HG02973 (cell line): ENCODE results near the gene SLC7A10.
"Not testable (repeated sequence)": the region's sequence is repeated elsewhere in the genome, so short reads cannot be mapped to it uniquely, and the experiment has no call there.

Experiments
- ATAC-seq: cut with Tn5 transposase; IDR thresholded peaks from one replicate; pipeline ENCODE4 v1.9.1; 2021; ENCODE audit warnings: moderate library complexity; ENCODE audit not compliant: unreplicated experiment

SLC7A10 gene

DNA sequence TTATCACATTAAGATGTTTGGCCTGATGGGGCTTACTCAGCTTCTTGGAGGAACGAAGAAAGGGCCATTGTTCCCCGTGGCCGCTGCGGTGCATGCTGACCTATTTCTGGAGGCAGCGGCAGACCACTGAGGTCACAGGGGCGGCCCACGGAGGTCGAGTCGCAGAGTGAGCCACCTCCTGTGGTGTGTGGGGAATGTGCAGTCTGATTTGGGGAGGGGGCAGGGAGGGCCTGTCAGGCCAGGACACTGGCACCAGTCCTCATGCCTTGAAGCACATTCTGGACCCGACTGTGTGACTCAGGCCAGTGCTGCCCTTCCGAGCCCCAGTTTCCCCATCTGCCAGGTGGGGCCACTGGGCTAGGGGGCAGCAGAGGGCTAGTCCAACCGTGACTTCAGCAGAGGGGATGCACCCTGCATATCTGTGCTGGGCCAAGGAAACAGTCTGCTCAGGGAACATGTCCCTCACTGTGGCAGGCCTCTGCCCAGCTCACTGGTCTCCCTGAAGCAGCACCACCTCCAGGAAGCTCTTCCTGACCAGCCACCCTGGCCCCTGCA lies 6.3 kb downstream of the SLC7A10 start:
- no peak for ATAC-seq

DNA sequence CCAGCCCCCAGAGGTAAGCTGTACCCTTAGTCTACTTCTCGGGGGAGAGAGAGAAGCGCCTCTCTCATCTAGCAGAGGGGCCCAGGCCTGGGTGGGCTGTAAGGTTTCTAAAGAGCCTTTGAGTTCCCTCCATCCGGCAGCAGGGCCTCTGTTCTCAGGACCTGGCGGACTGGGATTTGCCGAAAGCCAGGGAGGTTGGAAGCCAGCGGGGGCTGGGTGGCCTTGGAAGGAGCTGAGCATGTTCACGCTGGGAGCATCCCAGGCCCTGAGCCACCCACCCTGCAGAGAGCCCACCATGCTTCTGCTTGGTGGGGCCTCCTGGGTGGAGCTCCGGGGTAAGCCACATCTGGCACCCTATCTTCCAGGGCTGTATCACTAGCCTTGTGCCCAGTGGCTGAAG lies 7.8 kb downstream of the SLC7A10 start:
- ATAC-seq, result no peak

DNA sequence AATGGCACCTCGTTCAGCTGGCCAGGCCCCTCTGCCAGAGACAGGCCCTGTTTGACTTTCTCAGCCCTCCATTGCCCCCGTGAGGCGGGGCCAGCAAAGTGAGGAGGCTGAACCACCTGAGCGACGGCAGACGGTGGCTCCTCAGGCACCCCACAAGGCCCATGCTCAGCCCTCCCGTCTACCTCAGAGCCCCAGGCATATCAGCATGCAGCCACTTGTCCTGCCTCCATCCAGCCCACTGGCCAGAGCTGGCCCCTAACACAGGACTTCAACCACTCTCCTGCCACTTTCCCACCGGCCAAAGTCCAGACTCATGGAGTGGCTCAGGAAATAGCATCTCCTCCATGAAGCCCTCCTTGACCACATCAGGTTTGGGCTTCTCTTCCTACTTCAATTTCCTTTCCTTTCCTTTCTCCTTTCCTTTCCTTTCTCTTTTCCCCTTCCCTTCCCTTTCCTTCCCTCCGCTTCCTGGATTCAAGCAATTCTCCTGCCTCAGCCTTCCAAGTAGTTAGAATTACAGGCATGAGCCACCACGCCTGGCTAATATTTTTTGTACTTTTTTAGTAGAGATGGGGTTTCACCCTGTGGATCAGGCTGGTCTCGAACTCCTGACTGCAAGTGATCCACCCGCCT lies 9.3 kb downstream of the SLC7A10 start:
- ATAC-seq, result no peak

DNA sequence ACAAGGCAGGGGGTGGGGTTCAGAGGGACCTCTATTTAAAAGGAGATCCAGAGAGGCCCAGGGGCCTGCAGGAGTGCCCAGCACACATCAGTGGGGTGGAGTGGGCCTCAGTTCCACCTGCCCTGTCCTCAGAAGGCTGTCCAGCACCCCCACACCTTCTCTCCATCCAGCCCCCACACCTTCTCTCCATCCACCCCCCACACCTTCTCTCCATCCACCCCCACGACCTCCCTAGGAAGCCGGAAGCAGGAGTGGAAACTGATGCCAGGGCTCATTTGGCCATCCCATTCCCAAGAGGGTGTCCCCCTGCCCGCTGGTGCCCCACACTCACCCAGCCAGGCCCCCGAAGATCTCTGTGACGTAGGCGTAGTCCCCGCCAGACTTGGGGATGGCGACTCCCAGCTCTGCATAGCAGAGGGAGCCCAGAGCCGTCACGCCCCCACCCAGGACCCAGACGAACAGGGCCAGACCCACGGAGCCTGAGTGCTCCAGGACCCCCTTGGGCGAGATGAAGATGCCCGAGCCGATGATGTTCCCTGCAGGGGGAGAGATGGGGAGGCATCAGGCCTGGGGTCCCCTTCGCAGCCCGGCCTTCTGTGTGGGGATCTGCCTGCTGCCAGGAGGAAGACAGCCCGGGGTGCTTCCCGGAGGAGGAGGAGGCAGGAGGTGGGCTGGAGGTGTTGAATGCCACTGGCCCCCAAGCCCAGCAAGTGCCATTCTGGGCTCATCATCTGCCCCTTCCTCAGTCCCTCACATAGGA lies 10.0 kb downstream of the SLC7A10 start:
- no peak for ATAC-seq

DNA sequence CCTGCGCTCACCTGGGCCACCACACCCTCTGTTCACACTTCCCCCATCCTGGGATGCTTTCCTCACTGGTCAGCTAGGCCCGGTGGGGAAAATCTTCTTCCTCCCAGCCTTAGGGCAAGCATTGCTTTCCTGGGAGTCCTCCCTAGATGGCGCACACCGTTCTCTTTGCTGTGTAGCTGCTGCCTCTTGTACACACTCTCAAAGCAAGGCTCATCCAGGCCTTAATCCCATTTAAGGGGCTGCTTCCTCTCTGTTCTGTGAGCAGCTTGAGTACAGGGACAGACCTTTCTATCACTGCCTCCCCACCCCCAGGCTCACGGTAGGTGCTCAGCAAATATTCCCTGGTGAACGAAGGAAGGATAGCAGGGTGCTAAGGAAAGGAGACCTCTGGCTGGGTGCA lies 11.1 kb downstream of the SLC7A10 start:
- no peak for ATAC-seq

DNA sequence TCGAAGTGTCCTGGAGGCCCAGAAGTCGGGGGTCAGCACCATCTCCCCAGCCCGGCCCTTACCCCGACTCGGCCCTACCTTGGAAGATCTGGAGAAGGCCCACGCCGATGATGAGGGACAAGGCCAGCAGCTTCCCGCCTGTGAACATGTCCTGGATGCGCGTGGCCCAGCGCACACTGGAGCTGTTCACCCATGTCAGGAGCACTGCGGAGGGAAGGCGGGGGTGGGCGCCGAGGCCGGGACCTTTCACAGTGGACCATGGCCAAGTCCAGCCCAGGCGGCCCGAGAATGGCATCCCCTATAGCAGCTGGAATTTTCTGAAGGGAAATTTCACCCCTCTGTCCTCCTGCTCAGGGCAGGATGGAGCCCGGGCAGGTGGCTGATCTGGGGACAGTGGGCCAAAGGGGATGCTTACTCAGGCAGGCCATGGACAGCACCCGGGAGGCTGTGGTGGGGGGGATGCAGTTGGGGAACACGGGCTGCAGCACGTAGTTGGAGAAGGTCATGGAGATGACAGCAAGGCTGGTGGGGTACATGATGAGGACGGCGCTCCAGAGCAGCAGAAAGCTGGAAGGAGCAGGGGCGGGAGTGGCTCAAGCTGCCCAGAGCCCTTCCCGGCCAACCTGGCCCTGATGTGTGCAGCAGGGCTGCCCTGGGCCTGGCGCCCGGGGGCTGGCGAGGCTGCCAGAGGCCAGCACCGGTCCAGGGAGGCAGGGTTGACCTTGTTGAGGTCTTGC lies 13.0 kb downstream of the SLC7A10 start:
- ATAC-seq, result no peak

DNA sequence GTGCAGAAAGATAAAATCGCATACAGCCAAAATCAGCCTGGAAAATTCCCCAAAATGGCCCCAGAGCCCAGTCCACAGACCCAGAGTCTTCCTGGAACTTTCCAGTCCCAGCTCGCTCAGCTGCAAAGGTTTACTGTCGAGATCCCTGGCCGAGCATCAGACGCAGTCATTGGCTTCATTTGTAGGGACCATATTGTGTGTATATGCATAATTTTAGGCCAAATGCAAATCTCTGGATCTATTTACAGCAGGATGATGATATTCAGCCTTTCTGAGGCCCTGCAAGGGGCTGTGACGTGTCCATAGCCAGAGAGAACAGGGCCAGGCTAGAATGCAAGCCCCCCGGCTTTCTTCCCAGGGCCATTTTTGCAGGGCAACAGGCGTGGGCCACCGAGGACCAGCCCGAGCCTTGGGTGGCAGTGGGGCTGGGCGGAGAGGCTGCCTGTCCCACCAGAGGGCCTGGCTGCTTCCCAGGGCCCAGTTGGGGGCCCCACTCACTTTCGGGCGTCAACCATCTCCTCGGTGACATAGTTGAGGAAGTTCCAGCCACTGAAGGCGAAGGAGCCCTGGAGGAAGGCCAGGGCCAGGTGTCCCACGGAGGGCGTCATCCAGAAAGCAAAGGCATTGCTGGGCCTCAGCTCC lies 13.7 kb downstream of the SLC7A10 start:
- ATAC-seq, result no peak

DNA sequence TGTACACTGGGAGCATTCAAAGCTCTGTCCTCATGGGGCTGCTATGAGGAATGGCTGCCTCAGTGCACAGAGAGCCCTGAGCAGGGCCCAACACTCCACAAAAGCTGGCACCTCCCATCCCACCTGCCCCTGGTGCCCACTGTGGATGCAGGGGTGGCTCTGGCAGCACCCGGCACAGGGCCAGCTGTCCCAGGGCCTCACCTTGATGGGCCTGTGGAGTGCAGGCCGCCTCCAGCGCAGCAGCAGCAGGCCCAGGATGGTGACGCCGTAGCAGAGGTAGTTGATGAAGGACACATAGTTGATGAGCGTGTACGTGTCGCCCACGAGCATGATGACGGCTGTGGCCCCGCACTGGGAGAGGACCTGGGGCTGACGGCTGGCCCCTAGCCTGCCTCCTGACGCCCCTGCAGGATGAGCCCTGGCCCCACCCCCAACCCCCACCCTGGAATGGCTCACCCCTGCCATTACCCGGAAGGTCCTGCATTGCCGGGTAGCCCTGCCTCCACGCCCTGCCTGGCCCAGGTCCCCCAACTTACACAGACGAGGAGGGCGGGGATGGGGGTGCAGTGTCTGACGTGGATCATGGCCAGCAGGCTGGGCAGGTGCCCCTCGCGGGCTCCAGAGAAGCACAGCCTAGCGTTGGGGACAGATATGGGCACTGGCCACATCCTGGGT lies 15.2 kb downstream of the SLC7A10 start:
- ATAC-seq, result no peak

DNA sequence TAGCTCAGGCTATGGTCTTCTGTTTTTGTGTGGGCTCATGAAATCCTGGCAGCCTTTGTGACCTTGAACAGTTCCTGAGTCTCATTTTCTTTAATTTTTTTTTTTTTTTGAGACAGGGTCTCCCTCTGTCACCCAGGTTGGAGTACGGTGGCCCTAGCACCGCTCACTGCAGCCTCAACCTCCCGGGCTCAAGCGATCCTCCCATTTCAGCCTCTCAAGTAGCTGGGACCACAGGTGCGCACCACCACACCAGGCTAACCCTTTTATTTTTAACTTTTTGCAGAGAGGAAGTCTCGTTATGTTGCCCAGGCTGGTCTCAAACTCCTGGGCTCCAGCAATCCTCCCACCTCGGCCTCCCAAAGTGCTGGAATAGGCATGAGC lies 15.8 kb downstream of the SLC7A10 start:
- not testable (repeated sequence) for ATAC-seq

DNA sequence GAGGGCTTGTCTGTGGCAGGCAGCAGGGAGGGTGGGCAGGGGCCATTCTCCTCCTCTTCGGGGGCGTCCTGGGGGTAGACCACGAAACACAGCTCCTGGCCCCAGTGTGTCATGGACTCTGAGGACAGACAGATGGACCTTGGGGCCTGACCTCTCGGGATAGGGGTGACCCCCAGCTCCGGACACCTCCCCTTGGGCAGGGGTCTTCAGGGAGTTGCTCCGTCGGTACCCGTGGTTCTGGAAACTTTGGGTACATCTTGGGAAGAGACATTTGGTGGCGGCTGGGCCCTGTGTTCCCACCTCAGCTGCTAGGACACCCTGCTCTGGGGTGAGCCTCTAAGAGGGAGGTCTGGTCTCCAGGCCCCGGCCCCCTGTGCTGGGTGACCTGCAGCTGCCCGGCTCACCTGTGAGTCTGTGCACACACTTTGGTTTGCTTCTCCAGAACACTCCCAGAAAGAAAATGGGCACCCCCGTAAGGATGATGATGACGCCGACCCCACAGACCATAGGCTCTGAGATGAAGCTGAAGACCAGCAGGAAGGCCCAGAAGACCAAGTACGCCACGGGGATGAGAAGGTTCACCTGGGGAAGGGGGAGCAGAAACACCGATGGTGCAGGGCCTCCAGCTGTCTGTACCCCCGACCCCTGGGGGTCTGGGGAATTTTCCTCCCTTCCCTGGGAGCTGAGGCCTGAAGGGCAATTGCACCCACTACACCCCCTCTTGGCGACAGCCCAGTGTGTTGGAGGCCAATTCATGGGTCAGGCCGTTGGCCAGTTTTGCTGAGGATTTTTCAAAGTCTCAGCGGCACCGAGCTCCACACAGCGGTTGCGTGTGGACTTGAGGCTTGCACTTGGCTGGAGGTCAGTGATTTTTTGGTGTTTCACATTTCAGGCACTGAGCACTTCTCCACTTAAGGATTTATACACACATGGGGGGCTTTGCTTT lies 16.5 kb downstream of the SLC7A10 start:
- ATAC-seq, result no peak

DNA sequence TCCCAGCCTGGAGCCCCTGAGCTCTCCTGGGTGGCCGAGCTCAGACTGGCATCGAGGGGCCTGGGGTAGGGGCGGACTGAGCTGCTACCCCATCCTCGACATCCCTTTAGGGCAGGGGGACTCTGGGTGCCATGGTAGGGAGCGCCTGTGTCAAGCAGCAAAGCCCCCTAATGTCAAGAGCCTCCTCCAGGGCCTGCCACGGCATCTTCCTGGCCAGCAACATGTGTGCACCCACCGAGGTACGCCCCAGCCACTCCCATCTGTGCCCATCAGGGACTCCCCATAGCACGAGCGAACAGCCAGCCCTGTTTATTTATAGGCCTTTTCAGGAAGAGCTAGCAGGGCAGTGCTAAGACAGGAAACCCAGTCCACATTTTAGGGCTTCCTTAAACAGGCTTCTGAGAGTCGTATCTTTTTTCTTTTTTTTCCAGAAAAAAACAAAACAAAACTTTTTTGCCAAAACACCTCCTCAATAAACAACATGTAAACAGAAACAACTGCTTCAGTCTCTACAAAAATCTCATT lies 17.2 kb downstream of the SLC7A10 start:
- no peak for ATAC-seq

DNA sequence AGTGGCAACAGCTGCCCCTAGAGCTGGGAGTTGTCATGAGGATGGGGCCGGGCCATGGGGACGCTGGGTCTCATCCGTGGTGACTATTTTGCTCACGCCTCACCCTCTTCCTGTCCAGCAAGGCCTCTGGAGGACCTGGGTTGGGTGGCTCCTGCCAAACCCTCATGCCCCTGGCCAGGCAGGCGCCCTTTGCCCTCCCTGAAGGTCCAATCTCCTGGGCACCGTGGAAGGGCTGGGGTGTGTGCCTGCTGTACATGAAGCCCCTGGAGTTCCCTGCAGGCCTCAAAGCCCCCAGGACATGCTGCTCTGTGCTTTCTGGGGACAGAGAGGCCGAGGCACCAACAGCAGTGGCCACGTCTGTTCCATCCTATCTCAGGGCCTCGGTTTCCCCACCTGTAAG lies 17.7 kb downstream of the SLC7A10 start:
- no peak for ATAC-seq

DNA sequence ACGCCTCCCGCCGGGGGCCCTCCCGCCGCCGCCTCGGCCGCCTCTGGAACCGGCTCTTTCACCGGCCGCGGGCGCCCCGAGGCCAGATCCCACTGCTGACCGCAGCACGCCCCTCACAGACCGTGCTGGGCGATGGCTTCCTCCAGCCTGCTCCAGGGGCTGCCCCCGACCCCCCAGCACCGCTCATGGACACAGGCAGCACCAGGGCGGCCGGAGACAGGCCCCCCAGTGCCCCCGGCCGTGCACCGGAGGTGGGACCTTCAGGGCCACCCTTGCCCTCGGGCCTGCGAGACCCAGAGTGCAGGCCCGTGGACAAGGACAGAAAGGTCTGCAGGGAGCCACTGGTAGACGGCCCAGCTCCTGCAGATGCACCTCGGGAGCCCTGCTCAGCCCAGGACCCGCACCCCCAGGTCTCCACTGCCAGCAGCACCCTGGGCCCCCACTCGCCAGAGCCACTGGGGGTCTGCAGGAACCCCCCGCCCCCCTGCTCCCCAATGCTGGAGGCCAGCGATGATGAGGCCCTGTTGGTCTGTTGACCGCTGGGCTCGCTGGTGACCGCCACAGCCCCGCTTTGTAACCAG lies 18.5 kb downstream of the SLC7A10 start:
- ATAC-seq, result no peak

DNA sequence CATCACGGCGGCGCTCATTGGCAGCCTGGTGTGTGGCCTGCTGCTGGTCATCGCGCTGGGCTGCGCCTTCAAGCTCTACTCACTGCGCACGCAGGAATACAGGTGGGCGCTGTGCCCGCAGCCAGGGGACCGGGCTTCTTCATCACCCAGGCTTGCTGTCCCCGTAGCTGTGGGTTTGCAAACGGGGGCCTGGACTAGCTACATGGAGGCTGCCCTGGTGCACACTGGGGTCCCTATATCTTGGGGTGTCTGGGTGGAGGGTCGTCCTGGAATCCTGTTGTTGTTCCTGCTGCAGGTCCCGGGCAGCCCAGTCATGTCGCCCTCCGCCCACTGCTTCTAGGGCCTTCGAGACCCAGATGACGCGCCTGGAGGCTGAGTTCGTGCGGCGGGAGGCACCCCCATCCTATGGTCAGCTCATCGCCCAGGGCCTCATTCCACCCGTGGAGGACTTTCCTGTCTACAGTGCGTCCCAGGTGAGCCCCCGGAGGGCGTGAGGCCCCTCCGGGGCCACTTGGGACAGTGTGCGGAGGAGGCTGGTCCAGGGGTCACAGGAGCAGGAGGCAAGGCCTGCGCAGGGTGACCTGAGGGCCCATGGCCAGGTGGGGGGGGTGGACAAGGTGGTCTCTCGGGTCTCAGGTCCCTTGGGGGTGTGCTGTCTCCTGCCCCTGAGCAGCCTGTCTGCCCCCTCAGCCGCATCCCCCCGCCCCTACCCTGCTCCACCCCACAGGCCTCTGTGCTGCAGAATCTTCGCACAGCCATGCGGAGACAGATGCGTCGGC lies 19.2 kb downstream of the SLC7A10 start:
- ATAC-seq, result no peak

DNA sequence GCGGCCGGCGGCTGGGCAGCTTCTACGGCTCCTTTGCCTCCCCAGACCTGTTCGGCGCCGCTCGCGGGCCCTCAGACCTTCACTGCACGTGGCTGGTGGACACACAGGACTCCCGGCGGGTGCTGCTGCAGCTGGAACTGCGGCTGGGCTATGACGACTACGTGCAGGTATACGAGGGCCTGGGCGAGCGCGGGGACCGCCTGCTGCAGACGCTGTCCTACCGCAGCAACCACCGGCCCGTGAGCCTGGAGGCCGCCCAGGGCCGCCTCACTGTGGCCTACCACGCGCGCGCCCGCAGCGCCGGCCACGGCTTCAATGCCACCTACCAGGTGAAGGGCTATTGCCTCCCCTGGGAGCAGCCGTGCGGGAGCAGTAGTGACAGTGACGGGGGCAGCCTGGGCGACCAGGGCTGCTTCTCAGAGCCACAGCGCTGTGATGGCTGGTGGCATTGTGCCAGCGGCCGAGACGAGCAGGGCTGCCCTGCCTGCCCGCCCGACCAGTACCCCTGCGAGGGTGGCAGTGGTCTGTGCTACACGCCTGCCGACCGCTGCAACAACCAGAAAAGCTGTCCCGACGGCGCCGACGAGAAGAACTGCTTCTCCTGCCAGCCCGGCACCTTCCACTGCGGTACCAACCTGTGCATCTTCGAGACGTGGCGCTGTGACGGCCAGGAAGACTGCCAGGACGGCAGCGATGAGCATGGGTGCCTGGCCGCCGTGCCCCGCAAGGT lies 20.0 kb downstream of the SLC7A10 start:
- no peak for ATAC-seq

DNA sequence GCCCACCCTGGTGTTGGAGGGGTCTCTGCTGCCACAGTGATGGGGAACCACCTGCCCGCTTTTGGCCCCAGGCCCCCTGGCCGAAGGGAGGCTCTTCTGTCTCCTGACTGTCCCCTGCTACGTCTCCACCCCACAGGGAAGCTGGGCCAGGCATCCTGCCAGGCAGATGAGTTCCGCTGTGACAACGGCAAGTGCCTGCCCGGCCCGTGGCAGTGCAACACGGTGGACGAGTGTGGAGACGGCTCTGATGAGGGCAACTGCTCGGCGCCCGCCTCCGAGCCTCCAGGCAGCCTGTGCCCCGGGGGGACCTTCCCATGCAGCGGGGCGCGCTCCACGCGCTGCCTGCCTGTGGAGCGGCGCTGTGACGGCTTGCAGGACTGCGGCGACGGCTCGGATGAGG lies 20.5 kb downstream of the SLC7A10 start:
- no peak for ATAC-seq

DNA sequence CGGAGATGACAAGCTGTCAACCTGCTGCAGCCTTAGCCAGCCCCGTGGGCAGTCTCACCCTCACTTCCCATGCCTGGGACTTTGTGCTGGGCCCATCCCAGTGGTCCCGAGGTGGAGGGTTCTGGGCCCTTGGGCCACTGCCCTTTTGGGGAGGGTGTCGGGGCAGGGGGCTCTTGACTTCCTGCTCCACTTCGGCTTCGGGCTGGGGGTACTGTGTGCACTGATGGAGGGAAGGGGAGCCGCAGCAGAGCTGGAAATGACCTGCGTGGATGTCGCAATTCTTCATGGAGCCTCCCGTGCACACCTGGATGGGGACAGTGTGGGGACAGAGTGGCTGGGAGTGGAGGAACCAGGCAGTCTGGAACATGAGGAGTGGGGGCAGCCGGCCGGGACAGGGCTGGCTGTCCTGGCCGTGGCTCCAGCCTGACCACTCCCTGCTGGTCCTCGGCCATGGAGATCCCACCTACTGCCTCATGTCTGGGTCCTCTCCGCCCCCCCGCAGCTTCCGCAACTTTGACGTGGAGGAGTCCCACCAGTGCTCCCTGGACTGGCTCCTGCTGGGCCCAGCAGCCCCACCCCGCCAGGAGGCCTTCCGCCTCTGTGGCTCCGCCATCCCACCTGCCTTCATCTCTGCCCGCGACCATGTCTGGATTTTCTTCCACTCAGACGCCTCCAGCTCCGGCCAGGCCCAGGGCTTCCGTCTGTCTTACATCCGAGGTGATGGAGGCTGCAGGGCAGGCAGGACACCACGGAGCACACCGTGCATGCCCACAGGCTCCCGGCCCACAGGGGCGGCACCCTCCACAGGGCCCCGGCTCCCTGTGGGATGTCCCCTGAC lies 21.3 kb downstream of the SLC7A10 start:
- no peak for ATAC-seq
